Left ventricle myocardium inferior (tissue), 1 donor: ENCODE results near the gene FGFR3. TPM values are rescaled to one million over a fixed set of nuclear protein-coding genes. Genes with fewer than 3 reads are reported as not detected.
A peak's percentile ranks its signal among the peaks of the same experiment; 100 is the strongest.

Experiments used
- DNase-seq: peaks from one replicate; pipeline ENCODE4 v3.0.0-alpha.2; 2020
- H3K27ac ChIP-seq: fragments of 200-600 bp; replicated peaks from 2 replicates; pipeline ENCODE4 v1.8.0; 2021
- H3K27me3 ChIP-seq: fragments of 200-600 bp; 2 replicates; pipeline ENCODE4 v1.8.0; 2021; ENCODE audit warnings: low read depth
- H3K36me3 ChIP-seq: fragments of 200-600 bp; 2 replicates; pipeline ENCODE4 v1.8.0; 2021
- H3K4me1 ChIP-seq: fragments of 200-600 bp; 2 replicates; pipeline ENCODE4 v1.8.0; 2021
- H3K4me3 ChIP-seq: fragments of 200-600 bp; 2 replicates; pipeline ENCODE4 v1.8.0; 2021; ENCODE audit warnings: mild to moderate bottlenecking, moderate library complexity
- H3K9me3 ChIP-seq: fragments of 200-600 bp; replicated peaks from 2 replicates; pipeline ENCODE4 v1.8.0; 2021
- intact Hi-C: fragments of 100-400 bp; cut with micrococcal nuclease; formaldehyde crosslinking; loops from one replicate; pipeline ENCODE4 v1.11.0; 2022
- total RNA-seq: library from RNA; stranded (reverse); fragmentation: NEBNext Ultra II Directional; extraction: Animal tissue kit (Norgen Biotek cat#: 25700); gene quantifications from one replicate; pipeline ENCODE4 v1.2.1, GENCODE V29; 2021
- TF ChIP-seq, protein P1 (sequence below): fragments of 200-600 bp; IDR thresholded peaks from 2 replicates; pipeline ENCODE4 v1.8.0; 2021; ENCODE audit warnings: antibody characterized with exemption, mild to moderate bottlenecking, borderline replicate concordance
- donor health status: DM: no; HTN: yes; CAD: no; lungs with severe emphysema.

The FGFR3 gene
- total RNA-seq, 1 donor from 2014 or later: 3.5 TPM

- Histone ChIP-seq H3K9me3 (no peaks in the 10 kb centered on the region), H3K27ac (peak overlapping the region; percentile 63), H3K4me3 (peak overlapping the region; percentile 69), H3K4me1 (peaks cover 29% of the 10 kb centered on the region), H3K36me3 (no peaks in the 10 kb centered on the region), H3K27me3 (peaks cover 56% of the 10 kb centered on the region)
- intact Hi-C loops: no loop called here
- TF ChIP-seq, protein P1, sequence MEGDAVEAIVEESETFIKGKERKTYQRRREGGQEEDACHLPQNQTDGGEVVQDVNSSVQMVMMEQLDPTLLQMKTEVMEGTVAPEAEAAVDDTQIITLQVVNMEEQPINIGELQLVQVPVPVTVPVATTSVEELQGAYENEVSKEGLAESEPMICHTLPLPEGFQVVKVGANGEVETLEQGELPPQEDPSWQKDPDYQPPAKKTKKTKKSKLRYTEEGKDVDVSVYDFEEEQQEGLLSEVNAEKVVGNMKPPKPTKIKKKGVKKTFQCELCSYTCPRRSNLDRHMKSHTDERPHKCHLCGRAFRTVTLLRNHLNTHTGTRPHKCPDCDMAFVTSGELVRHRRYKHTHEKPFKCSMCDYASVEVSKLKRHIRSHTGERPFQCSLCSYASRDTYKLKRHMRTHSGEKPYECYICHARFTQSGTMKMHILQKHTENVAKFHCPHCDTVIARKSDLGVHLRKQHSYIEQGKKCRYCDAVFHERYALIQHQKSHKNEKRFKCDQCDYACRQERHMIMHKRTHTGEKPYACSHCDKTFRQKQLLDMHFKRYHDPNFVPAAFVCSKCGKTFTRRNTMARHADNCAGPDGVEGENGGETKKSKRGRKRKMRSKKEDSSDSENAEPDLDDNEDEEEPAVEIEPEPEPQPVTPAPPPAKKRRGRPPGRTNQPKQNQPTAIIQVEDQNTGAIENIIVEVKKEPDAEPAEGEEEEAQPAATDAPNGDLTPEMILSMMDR: no peak
- peak; percentile 52 for DNase-seq
Measured at GRCh38 chr4:1793496-1793840, 375 bp downstream of the FGFR3 start.

GRCh38 chr4:1793940-1794808, 1.1 kb downstream of the FGFR3 start:
- Histone ChIP-seq H3K27me3 (peaks cover 62% of the 10 kb centered on the region), H3K4me3 (peak overlapping the region; percentile 69), H3K27ac (peak overlapping the region; percentile 63), H3K36me3 (no peaks in the 10 kb centered on the region), H3K9me3 (no peaks in the 10 kb centered on the region), H3K4me1 (peaks cover 29% of the 10 kb centered on the region)
- TF ChIP-seq, protein P1: no peak
- no peak for DNase-seq
- intact Hi-C loops: no loop called here

GRCh38 chr4:1794809-1795298, 1.8 kb downstream of the FGFR3 start:
- intact Hi-C loops: no loop called here
- Histone ChIP-seq H3K36me3 (no peaks in the 10 kb centered on the region), H3K4me1 (peaks cover 29% of the 10 kb centered on the region), H3K4me3 (peak overlapping the region; percentile 69), H3K9me3 (no peaks in the 10 kb centered on the region), H3K27me3 (peaks cover 65% of the 10 kb centered on the region), H3K27ac (no peak overlapping the region)
- TF ChIP-seq, protein P1: no peak
- DNase-seq: no peak

- Histone ChIP-seq H3K4me1 (peaks cover 29% of the 10 kb centered on the region), H3K9me3 (no peaks in the 10 kb centered on the region), H3K36me3 (no peaks in the 10 kb centered on the region), H3K27me3 (peaks cover 65% of the 10 kb centered on the region), H3K27ac (no peak overlapping the region), H3K4me3 (peak overlapping the region; percentile 69)
- TF ChIP-seq, protein P1: no peak
- no peak for DNase-seq
- intact Hi-C loops: no loop called here
Measured at GRCh38 chr4:1795299-1796195, 2.5 kb downstream of the FGFR3 start.

DNA sequence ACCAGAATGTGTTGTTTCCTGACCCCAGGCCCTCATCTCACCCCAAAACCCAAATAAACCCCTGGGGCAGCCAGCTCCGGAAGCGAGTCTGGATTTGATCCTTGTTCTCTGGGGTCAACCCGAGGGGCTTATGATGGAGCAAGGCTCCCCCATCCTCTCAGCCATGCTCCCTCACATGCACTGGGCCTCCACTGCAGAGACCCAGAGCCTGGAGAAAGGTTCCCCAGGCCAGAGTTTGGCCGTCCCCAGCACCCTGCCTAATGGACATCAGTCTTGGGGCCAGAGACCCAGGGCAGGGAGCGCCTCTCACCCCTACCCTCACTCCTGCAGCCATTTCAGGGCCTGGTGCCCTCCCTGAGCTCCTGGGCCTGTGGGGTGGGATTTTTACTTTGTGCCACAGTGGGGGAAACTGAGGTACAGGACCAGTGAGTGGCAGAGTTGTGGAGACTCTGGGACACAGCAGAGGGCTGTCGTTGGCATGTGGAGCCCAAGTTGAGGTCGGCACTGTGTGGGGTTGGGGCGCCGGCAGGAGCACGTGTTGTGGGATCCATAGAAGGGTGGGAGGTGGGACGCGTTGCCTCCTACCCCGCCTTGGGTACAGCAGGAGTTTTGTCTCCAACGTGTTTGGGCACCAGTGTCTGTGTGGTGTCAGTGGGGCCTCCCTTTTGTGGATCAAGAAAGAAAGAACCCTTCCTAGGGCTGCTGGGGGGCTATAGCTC, 3.6 kb downstream of the FGFR3 start:
- Histone ChIP-seq H3K4me3 (no peak overlapping the region), H3K4me1 (peaks cover 29% of the 10 kb centered on the region), H3K27me3 (peaks cover 65% of the 10 kb centered on the region), H3K36me3 (no peaks in the 10 kb centered on the region), H3K9me3 (no peaks in the 10 kb centered on the region), H3K27ac (no peak overlapping the region)
- no peak for DNase-seq
- intact Hi-C loops: no loop called here
- TF ChIP-seq, protein P1: no peak
